Upper lobe of left lung (tissue), 6 donors: ENCODE measurements around the gene ANO2. TPM values are rescaled to one million over a fixed set of nuclear protein-coding genes. Genes with fewer than 3 reads are reported as not detected.

Experiments used
- ATAC-seq, 2 donors: fragments of 200-7000 bp; cut with Tn5 transposase; one replicate each; pipeline ENCODE4 v1.9.1; 2022; ENCODE audit warnings: mild to moderate bottlenecking in 2 of 2, moderate library complexity in 2 of 2; ENCODE audit not compliant: low FRiP score in 2 of 2
- DNase-seq, 2 donors: peaks; one replicate each; pipeline ENCODE4 v3.0.0-alpha.2; 2019 to 2020
- H3K27ac ChIP-seq, 4 donors: fragments of 200-600 bp; sonication (generic); one replicate each; pipeline ENCODE4 v1.5.1; 2016 to 2019
- H3K27me3 ChIP-seq, 4 donors: fragments of 200-600 bp; sonication (generic); one replicate each; pipeline ENCODE4 v1.5.1; 2017 to 2019
- H3K36me3 ChIP-seq, 4 donors: fragments of 200-600 bp; sonication (generic); one replicate each; pipeline ENCODE4 v1.5.1; 2016 to 2019
- H3K4me1 ChIP-seq, 4 donors: fragments of 200-600 bp; sonication (generic); one replicate each; pipeline ENCODE4 v1.5.1; 2018 to 2019
- H3K4me3 ChIP-seq, 4 donors: fragments of 200-600 bp; sonication (generic); one replicate each; pipeline ENCODE4 v1.5.1; 2017 to 2019; ENCODE audit warnings: mild to moderate bottlenecking in 2 of 4, moderate library complexity in 1 of 4
- H3K9me3 ChIP-seq, 4 donors: fragments of 200-600 bp; sonication (generic); one replicate each; pipeline ENCODE4 v1.5.1; 2018 to 2019
- CTCF ChIP-seq, 6 experiments: fragments of 450-650 bp in 4 of 6; fragments of 200-600 bp in 2 of 6; sonication (generic) in 2 of 6; IDR thresholded peaks; one replicate each; pipeline ENCODE4 v1.5.1; 2016 to 2019; ENCODE audit warnings: antibody characterized with exemption in 6 of 6
- EP300 ChIP-seq, 4 donors: sonication (generic); formaldehyde crosslinking; IDR thresholded peaks; one replicate each; pipeline ENCODE4 v1.5.1; 2017; ENCODE audit warnings: antibody characterized with exemption in 4 of 4, control low read depth in 2 of 4
- POLR2A ChIP-seq, 4 donors: fragments of 450-650 bp; IDR thresholded peaks; one replicate each; pipeline ENCODE4 v1.5.1; 2016 to 2017; ENCODE audit warnings: antibody characterized with exemption in 4 of 4, mild to moderate bottlenecking in 2 of 4
- POLR2AphosphoS5 ChIP-seq, 2 donors: sonication (generic); formaldehyde crosslinking; IDR thresholded peaks; one replicate each; pipeline ENCODE4 v1.5.1; 2017; ENCODE audit warnings: antibody characterized with exemption in 2 of 2
- WGBS, 2 donors: methylation state at CpG; one replicate each; pipeline ENCODE4 v1.1.5; 2017 to 2018; 5-methylcytosine and 5-hydroxymethylcytosine counted together
- total RNA-seq, 6 donors: library from RNA; depleted of rRNA in 4 of 6; stranded (reverse); fragments of >200 nt in 4 of 6; gene quantifications; one replicate each; pipeline versions ENCODE4 v1.1.0 to v1.2.1, GENCODE V29; 2016 to 2021
- donor health status: DM: no; HTN: no; CAD: no; lungs with moderate emphysema.
- donor health status: DM: no; HTN: yes; CAD: no; lungs with severe emphysema.

The ANO2 gene
- total RNA-seq, 6 donors from 2014 or later, result 4.4 to 78.6 (median 17.5) TPM

GRCh38 chr12:5654019-5654418 is 291.0 kb downstream of the ANO2 start:
- DNase-seq (no peak), ATAC-seq (no peak)
- Histone ChIP-seq H3K36me3 (no peaks in the 10 kb centered on the region), H3K4me3 (no peak overlapping the region), H3K27me3 (no peaks in the 10 kb centered on the region), H3K27ac (no peak overlapping the region), H3K9me3 (no peaks in the 10 kb centered on the region), H3K4me1 (peaks cover 0 to 10% (median 2%) of the 10 kb centered on the region in 4 donors)
- no peak for TF ChIP-seq EP300 (IDR thresholded peaks at IDR 0.05)
- no peak for TF ChIP-seq POLR2AphosphoS5 (IDR thresholded peaks at IDR 0.05)
- TF ChIP-seq CTCF (IDR thresholded peaks at IDR 0.05), result no peak
- no peak for TF ChIP-seq POLR2A (IDR thresholded peaks at IDR 0.05)

GRCh38 chr12:5650829-5651461 is 294.1 kb downstream of the ANO2 start:
- TF ChIP-seq POLR2AphosphoS5 (IDR thresholded peaks at IDR 0.05) (no peak), EP300 (IDR thresholded peaks at IDR 0.05) (no peak)
- no peak overlapping the region for H3K27ac ChIP-seq
- peaks cover 0 to 10% (median 4%) of the 10 kb centered on the region in 4 donors for H3K4me1 ChIP-seq
- H3K27me3 ChIP-seq, result no peaks in the 10 kb centered on the region
- 46 to 65% methylated on average over 1 of the region's 1 CpG for WGBS, 2 donors
- H3K36me3 ChIP-seq, result no peaks in the 10 kb centered on the region
- DNase-seq (no peak), ATAC-seq (peak in 1 of 2 donors; percentile 42)
- H3K9me3 ChIP-seq, result no peaks in the 10 kb centered on the region
- H3K4me3 ChIP-seq, result no peak overlapping the region

GRCh38 chr12:5650281-5650680 is 294.8 kb downstream of the ANO2 start:
- no peak for DNase-seq
- no peaks in the 10 kb centered on the region for H3K27me3 ChIP-seq
- ATAC-seq, result no peak
- TF ChIP-seq EP300 (IDR thresholded peaks at IDR 0.05) (no peak), POLR2A (IDR thresholded peaks at IDR 0.05) (no peak)
- H3K4me1 ChIP-seq, result peaks cover 0 to 10% (median 4%) of the 10 kb centered on the region in 4 donors
- H3K9me3 ChIP-seq, result no peaks in the 10 kb centered on the region
- H3K36me3 ChIP-seq, result no peaks in the 10 kb centered on the region
- 64 to 85% methylated on average over 2 of the region's 2 CpGs for WGBS, 2 donors
- no peak overlapping the region for H3K27ac ChIP-seq
- H3K4me3 ChIP-seq, result no peak overlapping the region

- 44 to 60% methylated on average over 7 to 9 of the region's 9 CpGs for WGBS, 2 donors
- no peak overlapping the region for H3K27ac ChIP-seq
- no peak for DNase-seq
- no peaks in the 10 kb centered on the region for H3K9me3 ChIP-seq
- no peak overlapping the region for H3K4me3 ChIP-seq
- TF ChIP-seq POLR2AphosphoS5 (IDR thresholded peaks at IDR 0.05) (no peak), CTCF (IDR thresholded peaks at IDR 0.05) (peak in 4 of 6 experiments; percentile 24 to 43 (median 30)), POLR2A (IDR thresholded peaks at IDR 0.05) (no peak), EP300 (IDR thresholded peaks at IDR 0.05) (no peak)
- H3K27me3 ChIP-seq, result no peaks in the 10 kb centered on the region
- peak; percentile 45 to 71 for ATAC-seq
- no peaks in the 10 kb centered on the region for H3K36me3 ChIP-seq
- H3K4me1 ChIP-seq, result peaks cover 0 to 10% (median 4%) of the 10 kb centered on the region in 4 donors
Observed at GRCh38 chr12:5648692-5649359, 296.2 kb downstream of the ANO2 start.

- 57 to 63% methylated on average over 2 of the region's 2 CpGs for WGBS, 2 donors
- H3K36me3 ChIP-seq, result no peaks in the 10 kb centered on the region
- H3K4me1 ChIP-seq, result no peaks in the 10 kb centered on the region
- TF ChIP-seq POLR2AphosphoS5 (IDR thresholded peaks at IDR 0.05) (no peak), CTCF (IDR thresholded peaks at IDR 0.05) (no peak), POLR2A (IDR thresholded peaks at IDR 0.05) (no peak)
- H3K27me3 ChIP-seq, result no peaks in the 10 kb centered on the region
- DNase-seq (no peak), ATAC-seq (no peak)
- H3K9me3 ChIP-seq, result no peaks in the 10 kb centered on the region
- H3K4me3 ChIP-seq, result no peak overlapping the region
- no peak overlapping the region for H3K27ac ChIP-seq
Observed at GRCh38 chr12:5643266-5643665, 301.8 kb downstream of the ANO2 start.
